NCI-H2196 (cell line): ENCODE data around the gene C9.
"Not testable (repeated sequence)": the region's sequence is repeated elsewhere in the genome, so short reads cannot be mapped to it uniquely, and the experiment has no call there.

Source experiments
- DNase-seq: peaks from one replicate; lab custom pipeline; 2025; ENCODE audit not compliant: unreplicated experiment; lab: John Stamatoyannopoulos, UW

Gene C9

DNA sequence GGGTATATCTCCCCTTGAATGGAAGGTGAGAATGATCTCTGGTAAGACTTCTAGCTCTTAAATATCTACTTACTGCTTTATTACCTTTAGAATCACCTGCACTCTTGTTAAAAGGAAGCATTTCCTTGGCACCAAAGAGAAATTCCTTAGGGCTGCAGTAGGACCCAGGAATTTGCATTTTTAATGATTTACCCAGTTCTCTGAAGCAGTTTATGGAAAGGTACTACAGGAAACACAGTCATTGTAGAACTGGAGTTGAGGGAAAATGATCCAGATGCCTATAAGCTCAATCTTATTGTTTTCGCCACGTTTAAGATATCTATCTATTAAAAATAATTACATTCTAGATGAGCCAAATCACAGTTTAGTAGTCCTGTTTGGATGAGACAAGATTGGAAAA, 9.5 kb upstream of the C9 start:
- no peak for DNase-seq

DNA sequence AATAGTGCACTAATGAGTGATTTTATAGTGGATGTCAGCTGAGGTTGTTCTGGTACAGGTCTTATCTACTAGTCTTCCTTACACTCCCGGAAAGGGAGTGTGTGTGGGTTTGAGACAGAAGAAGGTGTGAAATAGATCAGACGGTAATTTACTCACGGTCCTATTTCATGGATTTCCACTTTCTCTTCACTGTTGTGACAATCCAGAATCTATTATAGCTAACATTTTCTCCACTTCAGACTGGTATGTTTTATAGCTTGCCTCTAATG, 7.0 kb upstream of the C9 start:
- no peak for DNase-seq

DNA sequence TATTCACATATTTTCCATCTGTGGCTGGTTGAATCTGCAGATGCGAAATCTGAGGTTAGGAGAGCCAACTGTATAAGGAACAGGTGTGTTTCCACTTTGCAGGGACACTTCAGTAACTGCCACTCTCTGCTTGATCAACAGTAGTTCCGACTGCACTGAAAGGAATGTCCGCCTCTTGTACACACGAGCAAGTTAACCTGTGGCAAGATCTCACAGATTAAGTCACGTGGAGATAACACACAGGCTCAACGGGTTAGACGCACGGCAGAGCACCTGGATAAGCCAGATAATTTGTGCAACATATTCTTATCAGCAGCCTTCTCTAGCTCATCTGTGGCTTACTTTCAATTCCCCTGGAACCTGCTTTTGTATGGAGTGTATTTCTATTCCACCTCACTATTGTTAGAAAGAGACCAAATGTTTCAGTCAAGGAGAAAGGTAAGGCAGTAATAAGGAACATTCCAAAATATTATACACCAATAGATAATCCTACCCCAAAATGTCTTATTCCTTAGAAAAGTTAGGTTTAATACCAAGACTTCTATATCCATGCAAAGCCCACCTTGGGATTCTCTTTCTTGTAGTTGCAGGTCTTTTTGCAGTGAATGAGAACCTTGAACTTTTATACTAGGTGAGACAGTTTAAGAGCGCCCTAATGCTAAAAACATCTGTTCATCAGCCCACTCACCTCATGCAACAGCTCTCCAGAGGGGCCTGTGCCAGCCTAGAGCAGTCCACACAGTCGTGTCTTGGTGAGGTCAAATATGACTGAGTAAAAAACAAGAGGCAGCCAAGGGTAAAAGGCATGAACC, 6.5 kb upstream of the C9 start:
- DNase-seq = no peak

DNA sequence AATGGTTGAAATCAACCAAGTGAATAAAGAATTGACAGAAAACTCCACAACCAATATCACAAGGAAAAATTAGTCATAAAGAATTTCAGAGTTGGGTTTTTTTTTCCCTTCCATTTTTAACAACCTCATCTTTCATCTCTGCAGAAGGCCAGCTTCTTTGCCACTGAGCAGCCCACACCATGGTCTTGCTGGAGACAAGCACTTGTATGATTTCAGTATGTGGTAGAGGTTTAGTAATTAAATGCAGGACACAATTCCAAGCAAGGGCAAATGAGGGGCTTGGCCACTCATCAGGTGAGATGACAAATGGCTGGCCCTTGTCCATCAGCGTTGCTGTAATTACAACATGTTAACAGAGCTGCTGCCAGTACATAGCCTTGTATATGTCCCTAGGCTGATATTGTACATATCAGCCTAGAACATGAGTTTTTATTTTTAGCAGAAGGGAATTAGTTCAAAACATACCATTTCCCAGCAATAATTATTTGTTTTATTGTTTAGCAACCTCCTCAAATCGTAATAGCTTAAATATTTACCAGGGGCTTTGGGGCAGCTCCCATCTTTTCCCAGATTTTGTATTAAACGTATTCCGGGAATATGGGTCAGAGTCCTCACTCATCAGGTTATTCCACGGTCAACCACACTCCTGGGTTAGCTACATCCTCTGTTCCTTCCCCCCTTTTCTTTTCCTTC, 5.0 kb upstream of the C9 start:
- no peak for DNase-seq

DNA sequence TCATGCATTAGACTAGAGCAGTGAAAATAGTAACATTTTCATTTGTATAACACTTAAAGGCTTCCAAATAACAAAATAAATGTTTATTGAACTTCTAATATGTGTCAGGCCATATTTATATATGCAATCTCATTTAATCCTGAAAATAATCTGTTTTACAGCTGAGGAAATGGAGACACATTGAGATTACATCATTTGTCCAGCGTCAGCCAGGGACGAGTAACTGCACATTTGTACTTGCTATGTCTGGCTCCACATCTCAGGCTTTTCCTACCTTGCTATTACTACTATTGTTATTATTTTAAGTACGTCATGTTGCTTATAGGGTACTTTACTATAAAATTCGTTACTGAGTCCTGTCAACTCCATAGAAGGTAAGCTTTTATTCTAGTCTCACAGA, 3.8 kb upstream of the C9 start:
- no peak for DNase-seq

DNA sequence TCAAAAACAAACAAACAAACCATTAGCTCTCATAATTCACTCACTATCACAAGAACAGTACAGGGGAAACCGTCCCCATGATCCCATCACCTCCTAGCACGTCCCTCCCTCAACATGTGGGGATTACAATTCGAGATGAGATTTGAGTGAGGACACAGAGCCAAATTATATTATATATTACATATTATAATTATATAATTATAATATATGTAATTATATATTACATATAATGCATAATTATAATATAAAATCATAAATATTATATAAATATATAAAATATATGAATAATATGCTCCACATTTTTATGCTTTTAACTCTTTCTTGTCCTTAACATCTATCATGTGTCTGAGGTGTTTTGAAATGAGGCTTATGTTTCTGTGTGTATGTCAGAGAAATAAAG, 3.4 kb upstream of the C9 start:
- no peak for DNase-seq

DNA sequence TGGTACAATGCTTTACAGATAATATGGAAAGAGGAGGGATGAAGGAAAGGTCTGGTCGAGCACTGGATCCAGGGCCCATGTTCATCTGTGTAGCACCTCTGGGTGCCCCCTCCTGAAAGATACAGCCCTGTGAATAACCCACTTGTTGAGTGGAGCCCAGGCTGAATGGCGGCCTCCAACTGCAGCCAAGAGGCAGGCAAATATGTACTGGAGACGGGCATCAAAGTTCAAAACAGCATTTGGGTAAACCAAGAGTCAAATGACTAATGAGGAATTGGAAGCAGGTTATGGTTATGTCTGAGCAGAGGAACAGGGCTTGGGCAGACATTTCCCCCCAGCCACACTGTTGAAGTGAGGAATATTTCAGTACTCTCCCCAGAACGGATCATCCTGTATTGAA, 1.1 kb downstream of the C9 start:
- no peak for DNase-seq

DNA sequence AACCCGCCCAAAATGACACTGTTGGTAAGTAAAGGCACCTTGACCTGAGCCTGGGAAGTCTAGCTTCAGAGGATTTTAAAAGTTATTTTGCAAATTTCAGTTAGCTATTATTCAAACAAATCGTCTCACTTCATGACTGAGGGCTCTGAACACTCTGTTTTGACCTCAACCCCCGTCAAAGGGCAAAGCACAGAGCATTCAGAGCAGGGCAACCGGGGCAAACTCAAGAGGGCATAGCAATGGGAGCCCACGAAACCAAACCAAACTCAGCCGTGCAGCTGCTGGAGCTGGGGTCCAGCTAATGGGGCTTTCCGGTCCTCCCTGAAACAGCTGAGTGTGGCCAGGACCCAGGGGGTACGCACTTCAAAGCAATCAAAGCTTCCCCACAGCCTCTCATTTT, 1.6 kb downstream of the C9 start:
- no peak for DNase-seq

DNA sequence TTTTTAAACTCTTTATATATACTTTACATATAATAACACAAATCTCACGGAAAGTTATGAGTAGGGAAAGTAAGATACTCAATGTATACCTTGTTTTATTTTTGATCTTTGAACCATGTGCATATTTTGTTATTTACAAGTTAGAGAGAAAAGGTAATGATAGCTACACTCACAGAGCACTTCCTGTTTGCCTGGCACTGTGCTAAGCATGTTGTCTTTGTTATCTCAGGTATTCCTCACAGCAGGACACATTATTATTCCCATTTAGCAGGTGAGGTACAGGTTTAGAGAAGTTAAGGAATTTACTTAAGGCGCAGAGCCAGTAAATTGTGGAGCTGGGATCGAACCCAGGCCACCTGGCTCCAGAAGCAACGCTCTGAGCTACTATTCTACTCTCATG, 3.0 kb downstream of the C9 start:
- no peak for DNase-seq

DNA sequence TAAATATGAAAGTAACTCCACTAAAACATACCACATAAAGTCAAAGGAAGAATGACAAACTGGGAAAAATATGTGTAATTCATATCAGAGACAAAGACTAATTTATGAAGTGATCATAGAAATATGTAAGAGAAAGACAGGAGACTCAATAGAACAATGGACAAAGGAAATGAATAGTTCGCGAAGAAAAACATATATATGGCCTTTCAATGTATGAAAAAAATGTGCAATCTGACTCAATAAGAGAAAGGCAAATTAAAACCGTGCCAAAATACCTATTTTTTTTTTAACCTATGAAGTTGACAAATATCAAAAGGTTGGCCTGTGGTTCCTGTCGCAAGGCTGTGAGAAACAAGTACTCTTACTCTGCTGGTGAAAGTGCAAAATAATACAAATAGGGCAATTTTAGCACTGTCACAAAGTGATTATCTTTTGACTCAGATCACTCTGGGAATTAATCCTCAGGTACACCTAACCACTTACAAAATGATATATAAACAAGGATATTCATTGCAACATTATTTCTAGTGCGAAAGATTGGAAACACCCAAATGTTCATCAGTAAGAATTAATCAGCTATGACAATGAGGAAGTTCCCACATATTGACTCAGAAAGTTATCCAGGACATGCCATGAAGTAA, 3.7 kb downstream of the C9 start:
- no peak for DNase-seq

DNA sequence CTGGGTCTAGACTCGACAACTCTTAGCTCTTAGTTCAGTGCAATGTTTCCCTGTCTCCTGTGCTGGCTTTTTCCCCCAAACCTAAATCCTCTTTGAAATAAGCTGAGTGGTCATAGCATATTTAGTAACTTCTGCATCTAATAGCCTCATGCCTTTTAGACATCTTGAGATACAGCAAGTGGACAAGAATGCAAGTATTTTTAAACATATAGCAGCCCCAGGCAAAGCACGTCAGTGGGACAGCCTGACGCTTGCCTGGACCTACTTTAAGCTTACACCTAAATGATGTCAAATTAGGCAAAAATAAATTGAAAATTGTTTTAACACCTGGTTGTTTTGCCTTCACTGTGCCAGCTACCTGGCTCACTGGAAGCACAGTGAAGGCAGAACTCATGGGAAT, 8.0 kb downstream of the C9 start:
- DNase-seq = no peak

DNA sequence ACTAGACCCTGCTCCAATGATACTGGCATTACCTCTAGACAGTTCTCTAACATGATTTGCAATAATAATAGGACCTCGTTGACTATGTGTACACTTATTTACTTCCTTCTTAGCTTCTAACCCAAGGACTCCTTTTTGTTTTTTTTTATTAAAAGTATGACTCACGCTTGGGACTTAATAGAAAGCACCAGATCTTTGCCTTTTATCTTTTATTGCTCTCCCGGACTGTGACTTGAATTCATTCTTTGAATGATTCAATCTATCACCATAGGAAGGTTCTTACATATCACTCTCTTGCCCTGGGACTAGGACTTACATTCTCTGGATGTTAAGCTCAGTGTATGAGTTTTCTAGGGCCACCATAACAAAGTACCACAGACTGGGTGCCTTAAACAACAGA, 9.0 kb downstream of the C9 start:
- no peak for DNase-seq

DNA sequence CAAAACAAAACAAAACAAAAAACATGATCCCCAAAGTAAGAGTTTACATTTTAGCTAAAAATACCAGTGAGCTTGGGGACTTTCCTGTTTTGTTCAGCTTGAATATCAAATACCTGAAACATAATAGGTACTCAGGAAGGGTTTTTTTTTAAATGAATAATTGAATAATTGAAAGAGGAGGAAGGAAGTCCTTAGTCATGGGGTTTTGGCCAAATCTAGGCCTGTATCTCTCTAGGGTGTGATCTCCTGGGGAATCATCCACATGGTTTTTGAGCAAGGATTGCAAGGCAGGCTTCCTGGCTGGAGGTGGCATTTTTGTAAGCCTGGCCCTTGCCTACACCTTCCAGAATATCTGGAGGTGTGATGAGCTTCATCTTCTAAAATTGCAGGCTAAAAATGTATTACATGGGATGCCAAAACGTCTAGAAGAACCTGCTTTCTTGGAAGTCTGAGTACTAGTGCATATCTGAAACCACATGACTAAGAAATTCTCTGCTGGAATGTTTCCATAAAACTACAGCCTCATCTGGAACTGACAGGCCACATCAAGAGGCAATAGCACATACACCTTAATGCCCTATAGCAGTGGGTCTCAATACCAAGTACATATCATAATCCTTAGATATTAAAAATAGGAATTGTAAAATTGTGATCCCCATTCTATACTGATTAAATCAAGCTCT, 10.4 kb downstream of the C9 start:
- no peak for DNase-seq

DNA sequence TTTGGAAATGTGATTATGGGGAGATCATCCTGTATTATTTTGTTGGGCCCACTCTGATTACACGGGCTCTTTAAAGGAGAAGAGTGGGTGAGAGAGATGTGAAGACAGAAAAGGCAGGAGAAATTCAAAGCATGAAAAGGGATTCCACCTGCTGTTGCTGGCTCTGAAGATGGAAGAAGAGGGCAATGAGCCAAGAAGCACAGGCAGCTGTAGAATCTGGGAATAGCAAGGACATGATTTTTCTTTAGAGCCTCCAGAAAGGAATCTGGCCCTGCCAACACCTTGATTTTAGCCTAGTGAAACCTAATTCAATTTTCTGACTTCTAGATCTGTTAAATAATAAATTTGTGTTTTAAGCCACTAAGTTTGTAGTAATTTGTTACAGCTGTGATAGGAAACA, 11.3 kb downstream of the C9 start:
- no peak for DNase-seq

DNA sequence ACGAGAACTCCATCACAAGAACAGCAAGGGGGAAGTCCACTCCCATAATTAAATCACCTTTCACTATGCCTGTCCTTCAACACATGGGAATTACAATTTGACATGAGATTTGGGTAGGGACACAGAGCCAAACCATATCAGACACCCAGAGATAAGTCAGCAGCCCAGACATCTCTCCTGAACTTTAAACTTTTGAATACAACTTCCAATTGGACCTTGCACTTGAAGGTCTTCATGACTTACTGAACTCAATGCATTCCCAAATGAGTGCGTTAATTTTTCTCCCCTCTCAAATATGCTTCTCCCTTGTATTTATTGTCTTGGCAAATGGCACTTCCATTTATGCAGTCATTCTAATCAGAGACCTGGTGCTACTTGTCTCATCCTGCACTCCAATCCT, 12.1 kb downstream of the C9 start:
- no peak for DNase-seq

DNA sequence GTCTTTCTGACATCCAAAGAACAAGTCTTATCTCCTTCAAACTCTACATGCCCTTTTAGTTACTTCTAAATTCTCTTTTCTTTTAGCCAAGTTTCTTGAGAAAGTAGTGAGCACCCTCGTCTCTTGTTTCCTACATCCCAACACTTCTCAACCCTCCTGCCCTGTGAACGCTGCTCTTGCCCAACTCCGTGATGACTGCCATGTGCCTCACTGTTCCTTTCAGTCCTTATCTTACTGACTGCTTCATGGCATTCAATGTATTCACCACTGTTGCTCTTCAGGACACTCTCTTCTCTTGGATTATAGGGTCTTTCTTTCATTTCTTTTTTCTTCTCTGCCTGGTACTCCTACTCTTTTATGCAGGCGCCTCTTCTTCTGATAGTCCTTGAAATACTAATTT, 14.8 kb downstream of the C9 start:
- no peak for DNase-seq

DNA sequence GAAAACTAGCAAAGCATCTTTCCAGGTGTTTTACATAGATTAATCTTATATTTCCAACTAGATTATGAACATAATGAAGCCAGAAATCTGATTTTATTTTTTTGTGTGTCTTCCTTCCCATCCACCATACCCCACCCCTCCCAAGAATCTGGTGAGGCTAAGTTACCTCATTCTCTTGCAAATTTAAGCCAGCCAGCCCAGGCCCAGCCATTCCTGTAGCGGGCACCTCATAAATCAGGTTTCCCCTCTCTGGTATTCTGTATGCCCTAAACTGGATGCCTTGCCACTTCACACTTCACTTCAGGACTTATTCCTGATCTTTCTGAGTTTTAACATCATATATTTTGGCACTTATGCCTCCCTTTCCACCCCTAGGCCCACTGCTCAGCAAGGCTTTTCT, 21.8 kb downstream of the C9 start:
- no peak for DNase-seq

DNA sequence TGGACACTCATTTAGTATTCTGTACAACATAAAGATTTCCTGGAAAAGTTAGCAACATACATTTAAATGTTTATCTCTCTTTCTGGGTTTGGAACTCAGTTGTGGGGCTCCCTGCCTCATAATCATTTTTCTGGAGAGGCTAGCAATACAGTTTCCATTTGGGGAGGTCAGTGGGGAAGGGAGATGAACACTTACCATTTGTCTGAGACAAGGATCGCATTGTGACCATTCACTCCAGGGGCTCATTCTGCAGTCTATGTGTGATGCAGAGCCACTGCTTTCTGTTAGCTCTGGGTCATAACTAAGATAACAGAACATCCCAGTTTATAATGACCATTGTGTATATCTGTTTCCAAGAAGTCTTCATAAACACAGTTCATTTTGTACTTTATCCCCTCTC, 22.4 kb downstream of the C9 start:
- no peak for DNase-seq

DNA sequence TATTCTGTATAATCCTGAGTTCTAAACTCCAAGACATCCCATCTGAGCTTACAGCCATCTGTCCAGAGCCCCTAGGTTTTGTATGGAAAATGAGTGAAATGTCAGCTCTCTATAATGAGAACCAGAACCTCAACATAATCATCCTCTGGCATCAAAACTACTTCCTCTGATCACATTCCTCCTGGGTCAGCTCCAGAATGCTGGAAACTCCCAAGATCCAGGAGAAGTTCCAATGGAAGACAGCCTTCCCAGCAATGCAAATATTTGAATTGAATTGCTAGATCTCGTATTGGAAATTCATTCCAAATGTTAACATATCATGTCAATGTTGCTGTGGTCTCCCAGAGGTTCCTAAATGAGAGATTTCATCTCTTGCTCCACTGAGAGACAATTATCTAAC, 23.8 kb downstream of the C9 start:
- DNase-seq = no peak

DNA sequence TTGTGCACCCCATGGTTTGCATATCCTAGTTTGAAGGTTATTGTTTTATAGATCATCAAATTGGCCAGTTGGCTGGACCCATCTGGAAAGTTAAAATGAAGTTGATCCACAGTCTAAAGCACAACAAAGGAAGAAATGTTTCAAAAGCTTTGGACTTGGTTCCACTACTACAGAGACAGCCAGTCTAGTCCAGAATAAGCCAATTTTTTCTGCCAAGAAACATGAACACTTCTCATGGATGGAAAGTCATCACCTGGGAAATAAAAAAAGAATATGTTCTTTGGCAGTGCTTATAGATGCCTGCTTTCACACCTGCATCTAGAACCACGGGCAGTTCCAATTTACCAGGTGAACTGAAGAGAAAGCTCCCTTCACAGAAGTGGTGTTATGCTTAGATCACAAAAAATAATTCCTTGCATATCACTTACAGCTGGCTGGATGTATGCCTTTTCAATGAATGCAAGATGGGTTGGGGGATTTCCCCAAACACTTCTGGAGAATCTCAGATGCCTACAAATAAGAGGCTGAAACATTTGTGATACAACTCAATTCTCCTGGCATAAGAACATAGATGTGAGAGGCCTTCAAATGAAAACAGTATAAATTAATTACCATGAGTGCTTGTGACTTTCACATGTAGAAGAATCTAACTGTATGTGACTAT, 26.9 kb downstream of the C9 start:
- no peak for DNase-seq

DNA sequence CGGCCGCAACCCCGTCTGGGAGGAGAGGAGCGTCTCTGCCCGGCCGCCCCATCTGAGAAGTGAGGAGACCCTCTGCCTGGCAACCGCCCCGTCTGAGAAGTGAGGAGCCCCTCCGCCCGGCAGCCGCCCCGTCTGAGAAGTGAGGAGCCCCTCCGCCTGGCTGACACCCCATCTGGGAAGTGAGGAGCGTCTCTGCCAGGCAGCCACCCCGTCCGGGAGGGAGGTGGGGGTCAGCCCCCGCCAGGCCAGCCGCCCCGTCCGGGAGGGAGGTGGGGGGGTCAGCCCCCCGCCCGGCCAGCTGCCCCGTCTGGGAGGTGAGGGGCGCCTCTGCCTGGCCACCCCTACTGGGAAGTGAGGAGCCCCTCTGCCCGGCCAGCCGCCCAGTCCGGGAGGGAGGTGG, 30.0 kb downstream of the C9 start:
- not testable (repeated sequence) for DNase-seq

DNA sequence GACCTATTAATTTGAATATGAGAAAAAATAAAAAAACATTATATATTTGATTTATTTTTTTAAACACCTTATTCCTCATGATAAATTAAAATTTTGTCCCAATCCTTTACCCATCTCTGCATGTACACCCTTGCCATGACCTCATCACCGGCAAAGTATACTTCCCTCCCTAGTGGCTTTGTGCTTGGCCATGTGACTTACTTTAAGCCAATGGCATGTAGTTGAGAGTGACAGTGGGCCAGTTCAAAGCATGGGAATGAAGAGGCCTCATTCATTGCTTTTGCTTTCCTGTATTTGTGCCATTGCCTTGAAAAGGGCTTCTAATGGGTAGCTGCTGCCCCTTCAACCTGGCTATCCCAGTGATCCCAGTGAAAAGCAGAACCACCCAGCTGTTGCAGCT, 31.2 kb downstream of the C9 start:
- DNase-seq = no peak
